Bronchial epithelial cell (primary cell): ENCODE measurements around the gene SLC1A6. TPM values are rescaled to one million over a fixed set of nuclear protein-coding genes. Genes with fewer than 3 reads are reported as not detected.
A peak's percentile ranks its signal among the peaks of the same experiment; 100 is the strongest.

Source experiments
- DNase-seq: peaks from one replicate; pipeline ENCODE4 v3.0.0-alpha.2; 2010; ENCODE audit warnings: low read depth
- FAIRE-seq: peaks from 2 replicates; lab custom pipeline; 2011; peaks lifted over from hg19 to GRCh38; lab: Jason Lieb, UNC
- H3K27me3 ChIP-seq: 2 replicates; pipeline ENCODE4 v1.5.1; 2011; ENCODE audit warnings: low read length; ENCODE audit not compliant: control insufficient read depth, insufficient read depth
- H3K36me3 ChIP-seq: 2 replicates; pipeline ENCODE4 v1.5.1; 2011; ENCODE audit warnings: low read length; ENCODE audit not compliant: control insufficient read depth, insufficient read depth
- H3K4me3 ChIP-seq: 2 replicates; pipeline ENCODE4 v1.5.1; 2011; ENCODE audit warnings: mild to moderate bottlenecking, low read depth, low read length, control low read depth
- CTCF ChIP-seq: IDR thresholded peaks from 2 replicates; pipeline ENCODE4 v1.5.1; 2011; ENCODE audit warnings: mild to moderate bottlenecking, moderate library complexity, low read length, control low read depth, inconsistent platforms; ENCODE audit not compliant: insufficient read depth, severe bottlenecking
- total RNA-seq: library from RNA; depleted of rRNA; stranded (reverse); fragments of >200 nt; gene quantifications from 2 replicates; pipeline ENCODE4 v1.2.1, GENCODE V29; 2014

Gene SLC1A6
- total RNA-seq, 1 donor from 2014 or later: not detected

GRCh38 chr19:15015946-15016542, 36.4 kb upstream of the SLC1A6 start:
- no peak for DNase-seq
- no peak for TF ChIP-seq CTCF
- Histone ChIP-seq H3K36me3 (no peaks in the 10 kb centered on the region), H3K27me3 (no peaks in the 10 kb centered on the region), H3K4me3 (no peak overlapping the region)
- no peak for FAIRE-seq

GRCh38 chr19:15014579-15014978, 34.9 kb upstream of the SLC1A6 start:
- Histone ChIP-seq H3K36me3 (no peaks in the 10 kb centered on the region), H3K4me3 (no peak overlapping the region), H3K27me3 (no peaks in the 10 kb centered on the region)
- DNase-seq: no peak
- FAIRE-seq: no peak
- no peak for TF ChIP-seq CTCF

- no peak for TF ChIP-seq CTCF
- Histone ChIP-seq H3K27me3 (no peaks in the 10 kb centered on the region), H3K36me3 (no peaks in the 10 kb centered on the region), H3K4me3 (no peak overlapping the region)
- no peak for DNase-seq
- peak; percentile 66 for FAIRE-seq
Measured at GRCh38 chr19:15010501-15011300, 31.0 kb upstream of the SLC1A6 start.

GRCh38 chr19:15008308-15008707, 28.6 kb upstream of the SLC1A6 start:
- DNase-seq: no peak

GRCh38 chr19:14997981-14998380, 18.3 kb upstream of the SLC1A6 start:
- no peaks in the 10 kb centered on the region for H3K27me3 ChIP-seq
- no peaks in the 10 kb centered on the region for H3K36me3 ChIP-seq
- no peak overlapping the region for H3K4me3 ChIP-seq
- DNase-seq (no peak), FAIRE-seq (no peak)
- TF ChIP-seq CTCF: no peak

More at GRCh38 chr19:15008308-15008707, 28.6 kb upstream of the SLC1A6 start:
- Histone ChIP-seq H3K36me3 (no peaks in the 10 kb centered on the region), H3K4me3 (no peak overlapping the region), H3K27me3 (no peaks in the 10 kb centered on the region)
- FAIRE-seq: no peak
- TF ChIP-seq CTCF: no peak
